Type B pancreatic cell (in vitro differentiated cells): Measurements from ENCODE around the gene GNB2. TPM values are rescaled to one million over a fixed set of nuclear protein-coding genes. Genes with fewer than 3 reads are reported as not detected.
A peak's percentile ranks its signal among the peaks of the same experiment; 100 is the strongest.

Experiments used
- DNase-seq: peaks from one replicate; pipeline ENCODE4 v3.0.0; 2021; ENCODE audit warnings: mixed read lengths; ENCODE audit not compliant: unreplicated experiment; ENCODE audit errors: extremely low spot score
- H3K27ac Mint-ChIP-seq: 2 replicates; pipeline ENCODE4 v1.8.0; 2021; ENCODE audit warnings: mild to moderate bottlenecking, mixed read lengths
- H3K27me3 Mint-ChIP-seq: 2 replicates; pipeline ENCODE4 v1.8.0; 2021; ENCODE audit warnings: mixed read lengths
- H3K36me3 Mint-ChIP-seq: 2 replicates; pipeline ENCODE4 v1.8.0; 2021; ENCODE audit warnings: mixed read lengths
- H3K4me1 Mint-ChIP-seq: one replicate; pipeline ENCODE4 v1.8.0; 2021; ENCODE audit warnings: mixed read lengths; ENCODE audit not compliant: unreplicated experiment
- H3K4me3 Mint-ChIP-seq: 2 replicates; pipeline ENCODE4 v1.8.0; 2021; ENCODE audit warnings: mild to moderate bottlenecking, mixed read lengths
- H3K9me3 Mint-ChIP-seq: 2 replicates; pipeline ENCODE4 v1.8.0; 2021; ENCODE audit warnings: mixed read lengths
- total RNA-seq: library from RNA; stranded (reverse); gene quantifications from 2 replicates; pipeline ENCODE4 v1.2.1, GENCODE V29; 2021; ENCODE audit warnings: low replicate concordance
- TF ChIP-seq, protein P1 (sequence below): fragments of 200-600 bp; sonication (generic); conservative IDR thresholded peaks from 2 replicates; pipeline ENCODE4 v1.5.0; 2021; ENCODE audit warnings: antibody characterized with exemption, mild to moderate bottlenecking

GNB2 gene
- total RNA-seq, 1 donor from 2014 or later = 179 TPM

DNA sequence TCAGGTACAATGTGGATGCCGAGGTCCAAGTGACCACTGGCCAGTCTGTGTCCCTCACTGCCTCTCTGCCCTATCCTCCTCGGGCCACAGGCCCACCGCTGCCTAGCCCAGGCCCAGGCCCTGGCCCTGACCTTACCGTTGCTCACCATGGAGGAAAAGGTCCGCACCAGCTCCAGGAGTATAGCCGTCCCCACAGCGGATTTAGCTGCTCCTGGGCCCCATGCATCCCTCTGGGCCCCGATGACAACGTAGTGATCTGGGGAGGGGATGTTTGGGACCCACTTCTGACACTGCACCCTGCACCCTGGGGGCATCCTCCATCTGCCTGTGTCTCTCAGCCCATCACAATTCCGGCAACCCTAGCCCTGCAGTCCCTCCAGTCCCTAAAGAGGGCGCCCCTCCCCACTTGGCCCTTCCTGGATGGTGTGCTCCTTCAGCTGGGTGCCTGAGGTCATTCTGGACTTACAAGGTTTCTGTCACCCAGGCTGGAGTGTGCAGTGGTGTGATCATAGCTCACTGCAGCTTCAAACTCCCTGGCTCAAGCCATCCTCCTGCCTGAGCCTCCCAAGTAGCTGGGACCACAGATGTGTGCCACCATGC is 44.3 kb upstream of the GNB2 start:
- no peak overlapping the region for H3K27ac Mint-ChIP-seq
- DNase-seq = no peak
- no peak overlapping the region for H3K4me3 Mint-ChIP-seq
- H3K4me1 Mint-ChIP-seq = peaks cover 5% of the 10 kb centered on the region
- TF ChIP-seq, protein P1, sequence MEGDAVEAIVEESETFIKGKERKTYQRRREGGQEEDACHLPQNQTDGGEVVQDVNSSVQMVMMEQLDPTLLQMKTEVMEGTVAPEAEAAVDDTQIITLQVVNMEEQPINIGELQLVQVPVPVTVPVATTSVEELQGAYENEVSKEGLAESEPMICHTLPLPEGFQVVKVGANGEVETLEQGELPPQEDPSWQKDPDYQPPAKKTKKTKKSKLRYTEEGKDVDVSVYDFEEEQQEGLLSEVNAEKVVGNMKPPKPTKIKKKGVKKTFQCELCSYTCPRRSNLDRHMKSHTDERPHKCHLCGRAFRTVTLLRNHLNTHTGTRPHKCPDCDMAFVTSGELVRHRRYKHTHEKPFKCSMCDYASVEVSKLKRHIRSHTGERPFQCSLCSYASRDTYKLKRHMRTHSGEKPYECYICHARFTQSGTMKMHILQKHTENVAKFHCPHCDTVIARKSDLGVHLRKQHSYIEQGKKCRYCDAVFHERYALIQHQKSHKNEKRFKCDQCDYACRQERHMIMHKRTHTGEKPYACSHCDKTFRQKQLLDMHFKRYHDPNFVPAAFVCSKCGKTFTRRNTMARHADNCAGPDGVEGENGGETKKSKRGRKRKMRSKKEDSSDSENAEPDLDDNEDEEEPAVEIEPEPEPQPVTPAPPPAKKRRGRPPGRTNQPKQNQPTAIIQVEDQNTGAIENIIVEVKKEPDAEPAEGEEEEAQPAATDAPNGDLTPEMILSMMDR = peak; percentile 61
- peaks cover 19% of the 10 kb centered on the region for H3K27me3 Mint-ChIP-seq
- no peaks in the 10 kb centered on the region for H3K36me3 Mint-ChIP-seq
- no peaks in the 10 kb centered on the region for H3K9me3 Mint-ChIP-seq

DNA sequence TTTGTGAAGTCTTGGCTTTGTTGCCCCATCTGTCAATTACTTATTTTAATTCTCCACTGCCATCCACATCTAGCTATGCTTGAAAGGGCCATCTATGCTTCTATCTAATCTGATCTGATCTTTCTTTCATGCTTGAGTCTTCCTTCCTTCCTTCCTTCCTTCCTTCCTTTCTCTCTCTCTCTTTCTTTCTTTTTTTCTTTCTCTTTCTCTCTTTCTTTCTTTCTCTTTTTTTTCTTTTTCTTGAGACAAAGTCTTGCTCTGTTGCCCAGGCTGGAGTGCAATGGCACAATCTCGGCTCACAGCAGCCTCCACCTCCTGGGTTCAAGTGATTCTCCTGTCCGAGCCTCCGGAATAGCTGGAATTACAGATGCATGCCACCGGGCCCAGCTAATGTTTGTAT is 43.5 kb upstream of the GNB2 start:
- Mint-ChIP-seq H3K4me1 (peaks cover 4% of the 10 kb centered on the region), H3K4me3 (no peak overlapping the region), H3K27ac (no peak overlapping the region), H3K36me3 (no peaks in the 10 kb centered on the region), H3K9me3 (no peaks in the 10 kb centered on the region), H3K27me3 (peaks cover 26% of the 10 kb centered on the region)
- no peak for DNase-seq
- TF ChIP-seq, protein P1 = no peak

DNA sequence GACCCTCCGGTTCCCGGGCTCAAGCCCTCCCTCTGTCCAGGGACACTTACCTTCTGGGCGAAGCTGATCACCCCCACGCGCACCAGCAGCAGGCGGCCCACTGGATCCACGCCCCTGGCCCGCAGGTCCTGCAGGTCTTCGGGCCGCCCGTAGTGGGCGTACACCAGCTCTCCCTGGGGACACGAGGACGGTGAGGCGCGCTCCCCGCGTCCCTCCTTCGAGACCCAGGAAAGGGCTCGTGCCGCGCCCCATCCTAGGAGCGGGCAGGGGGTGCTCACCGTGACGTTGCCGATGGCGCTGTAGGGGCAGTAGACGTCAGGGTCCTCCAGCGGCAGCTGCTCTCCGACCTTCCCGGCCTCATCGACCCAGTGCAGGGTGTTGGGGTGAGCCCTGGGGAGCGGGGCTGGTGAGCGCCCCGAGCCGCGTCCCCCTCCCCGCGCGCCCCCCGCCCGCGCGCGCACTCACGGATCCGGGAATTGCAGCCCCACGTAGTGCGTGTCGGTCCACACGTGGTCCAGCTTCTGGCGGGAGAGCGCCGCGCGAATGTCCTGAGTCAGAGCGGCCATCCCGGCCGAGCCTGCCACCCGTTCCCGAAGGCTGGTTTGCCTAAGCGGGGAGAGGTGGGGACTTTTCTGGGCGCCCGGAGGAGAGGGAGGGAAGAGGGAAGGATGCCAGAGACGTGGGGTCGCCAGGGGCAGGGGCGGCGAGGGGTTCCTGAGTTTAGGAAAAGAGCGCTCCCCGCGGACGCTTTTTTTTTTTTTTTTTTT is 40.4 kb upstream of the GNB2 start:
- TF ChIP-seq, protein P1 = peak; percentile 62
- Mint-ChIP-seq H3K4me3 (peak overlapping the region; percentile 83), H3K36me3 (no peaks in the 10 kb centered on the region), H3K9me3 (no peaks in the 10 kb centered on the region), H3K27me3 (peaks cover 35% of the 10 kb centered on the region), H3K4me1 (no peaks in the 10 kb centered on the region), H3K27ac (no peak overlapping the region)
- no peak for DNase-seq

DNA sequence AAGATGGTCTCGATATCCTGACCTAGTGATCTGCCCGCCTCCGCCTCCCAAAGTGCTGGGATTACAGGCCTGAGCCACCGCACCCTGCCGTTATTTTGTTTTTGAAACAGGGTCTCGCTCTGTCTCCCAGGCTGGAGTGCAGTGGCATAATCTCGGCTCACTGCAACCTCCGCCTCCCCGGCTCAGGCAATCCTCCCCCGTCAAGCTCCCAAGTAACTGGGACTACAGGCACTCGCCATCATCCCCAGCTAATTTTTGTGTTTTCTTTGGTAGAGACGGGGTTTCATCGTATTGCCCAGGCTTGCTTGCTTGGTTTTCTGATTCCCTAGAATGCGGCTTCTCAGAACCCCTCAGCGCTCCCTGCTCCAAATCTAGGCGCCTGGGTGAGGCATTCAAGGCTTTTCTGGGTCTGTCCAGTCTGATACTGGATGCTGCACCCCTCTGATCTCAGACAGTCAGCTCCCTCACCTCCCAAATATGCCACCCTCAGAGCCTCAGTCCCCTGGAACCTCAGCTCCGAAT is 33.5 kb upstream of the GNB2 start:
- Mint-ChIP-seq H3K9me3 (no peaks in the 10 kb centered on the region), H3K27me3 (peaks cover 9% of the 10 kb centered on the region), H3K4me1 (no peaks in the 10 kb centered on the region), H3K27ac (no peak overlapping the region), H3K36me3 (no peaks in the 10 kb centered on the region), H3K4me3 (no peak overlapping the region)
- TF ChIP-seq, protein P1 = no peak
- no peak for DNase-seq

DNA sequence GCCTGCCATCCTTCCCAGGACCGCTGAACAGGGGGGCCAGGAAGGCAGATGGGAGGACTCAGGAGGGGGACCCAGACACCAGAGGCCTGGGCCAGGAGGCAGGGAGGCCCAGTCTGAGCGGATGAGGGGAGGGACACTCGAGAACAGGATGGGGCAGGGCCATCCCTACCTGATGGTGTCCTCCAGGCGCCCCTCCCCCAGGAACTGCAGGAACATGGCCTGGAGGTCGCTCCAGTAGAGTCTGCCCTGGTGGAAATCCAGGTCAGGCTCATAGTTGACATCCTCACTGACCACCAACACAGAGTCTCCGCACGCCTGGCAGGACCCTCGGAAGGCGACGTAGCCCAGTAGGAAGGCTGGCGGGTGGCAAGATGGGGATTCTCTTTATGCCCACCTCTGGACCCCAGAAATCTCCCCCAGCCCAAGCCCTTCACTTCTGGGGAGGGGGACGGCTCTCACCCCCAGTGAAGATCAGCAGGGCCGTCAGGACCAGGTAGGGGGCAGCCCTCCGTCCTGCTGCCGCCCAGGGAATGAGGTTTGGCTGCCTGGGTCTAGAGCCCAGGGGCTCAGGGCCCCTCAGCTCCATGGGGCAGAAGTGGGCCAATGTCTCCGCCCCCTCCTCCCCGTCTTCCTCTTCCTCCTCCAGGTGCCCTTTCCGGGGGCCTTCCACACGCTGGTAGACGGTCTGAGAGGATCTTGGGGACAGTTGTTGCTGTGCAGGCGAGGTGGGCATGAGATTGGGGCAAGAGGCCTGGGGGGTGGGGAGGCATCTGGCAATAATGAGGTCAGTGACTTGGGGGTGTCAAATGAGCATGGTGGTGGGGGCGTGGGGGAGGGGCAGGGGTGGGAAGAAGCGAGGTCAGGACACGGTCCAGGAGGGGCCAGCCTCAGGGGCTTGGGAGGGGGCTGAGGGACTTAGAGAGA is 32.8 kb upstream of the GNB2 start:
- Mint-ChIP-seq H3K27ac (no peak overlapping the region), H3K4me1 (no peaks in the 10 kb centered on the region)

More for the DNA sequence above, 32.8 kb upstream of the GNB2 start:
- Mint-ChIP-seq H3K4me3 (no peak overlapping the region), H3K36me3 (no peaks in the 10 kb centered on the region), H3K9me3 (no peaks in the 10 kb centered on the region), H3K27me3 (peaks cover 12% of the 10 kb centered on the region)
- TF ChIP-seq, protein P1 = no peak
- no peak for DNase-seq
